Stimulated activated CD8-positive, alpha-beta memory T cell treated with anti-CD3 and anti-CD28 coated beads, Interleukin-4, amount 100 ng/mL, for 1 hour (primary cell): ENCODE data around the gene SORCS3.

Experiments
- DNase-seq, 2 donors: peaks; one replicate each; pipeline ENCODE4 v3.0.0-alpha.2; 2020; ENCODE audit warnings: low read depth in 2 of 2, low spot score in 1 of 2

Gene SORCS3

GRCh38 chr10:104774234-104774633, 133.1 kb downstream of the SORCS3 start:
- DNase-seq: no peak

GRCh38 chr10:104777086-104777799, 136.2 kb downstream of the SORCS3 start:
- DNase-seq: no peak

GRCh38 chr10:104778371-104778770, 137.3 kb downstream of the SORCS3 start:
- DNase-seq: no peak

- no peak for DNase-seq
These were observed 138.6 kb downstream of the SORCS3 start for GRCh38 chr10:104779701-104780100.

GRCh38 chr10:104780165-104780564, 139.1 kb downstream of the SORCS3 start:
- DNase-seq: no peak

- DNase-seq: no peak
These were observed 140.0 kb downstream of the SORCS3 start for GRCh38 chr10:104780946-104781595.

GRCh38 chr10:104784452-104784851, 143.4 kb downstream of the SORCS3 start:
- DNase-seq: no peak

GRCh38 chr10:104791471-104791870, 150.4 kb downstream of the SORCS3 start:
- DNase-seq: no peak

- no peak for DNase-seq
These were observed 154.3 kb downstream of the SORCS3 start for GRCh38 chr10:104795411-104795810.

- DNase-seq: no peak
These were observed 155.7 kb downstream of the SORCS3 start for GRCh38 chr10:104796823-104797222.

- no peak for DNase-seq
These were observed 161.9 kb downstream of the SORCS3 start for GRCh38 chr10:104802941-104803340.

GRCh38 chr10:104804880-104805279, 163.8 kb downstream of the SORCS3 start:
- DNase-seq: no peak

- no peak for DNase-seq
These were observed 165.7 kb downstream of the SORCS3 start for GRCh38 chr10:104806801-104807200.

GRCh38 chr10:104807581-104808310, 166.7 kb downstream of the SORCS3 start:
- DNase-seq: no peak

- DNase-seq: no peak
These were observed 168.4 kb downstream of the SORCS3 start for GRCh38 chr10:104809288-104810090.

GRCh38 chr10:104811166-104811565, 170.1 kb downstream of the SORCS3 start:
- DNase-seq: no peak

GRCh38 chr10:104816501-104816900, 175.4 kb downstream of the SORCS3 start:
- no peak for DNase-seq

- no peak for DNase-seq
These were observed 178.6 kb downstream of the SORCS3 start for GRCh38 chr10:104819731-104820130.

GRCh38 chr10:104822088-104822487, 181.0 kb downstream of the SORCS3 start:
- DNase-seq: no peak

GRCh38 chr10:104824380-104825006, 183.4 kb downstream of the SORCS3 start:
- no peak for DNase-seq

- DNase-seq: no peak
These were observed 190.2 kb downstream of the SORCS3 start for GRCh38 chr10:104831272-104831671.
